Spleen (tissue), 7 donors: Measurements from ENCODE around the gene AMN.
A peak's percentile ranks its signal among the peaks of the same experiment; 100 is the strongest.

Experiments
- POLR2A ChIP-seq, 3 donors: fragments of 450-650 bp; IDR thresholded peaks; one replicate each; pipeline ENCODE4 v1.5.1; 2017; ENCODE audit warnings: antibody characterized with exemption in 3 of 3, mild to moderate bottlenecking in 1 of 3
- POLR2AphosphoS5 ChIP-seq, 3 donors: sonication (generic); formaldehyde crosslinking; IDR thresholded peaks; one replicate each; pipeline ENCODE4 v1.5.1; 2017; ENCODE audit warnings: antibody characterized with exemption in 3 of 3
- TF ChIP-seq, protein P1 (sequence below), 11 experiments: fragments of 200-600 bp in 7 of 11; fragments of 450-650 bp in 4 of 11; sonication (generic) in 4 of 11; IDR thresholded peaks in 8 of 11; conservative IDR thresholded peaks in 3 of 11; 1 replicate in 7 of 11; 2 replicates in 4 of 11; pipeline versions ENCODE4 v1.4.0 to v1.8.0; 2016 to 2021; ENCODE audit warnings: antibody characterized with exemption in 11 of 11, inconsistent platforms in 4 of 11, mild to moderate bottlenecking in 1 of 11
- donor health status: DM: no; HTN: no; CAD: no; lungs with moderate emphysema.
- donor health status: DM: no; HTN: no; CAD: no.
- donor health status: DM: no; HTN: no; CAD: no.

DNA sequence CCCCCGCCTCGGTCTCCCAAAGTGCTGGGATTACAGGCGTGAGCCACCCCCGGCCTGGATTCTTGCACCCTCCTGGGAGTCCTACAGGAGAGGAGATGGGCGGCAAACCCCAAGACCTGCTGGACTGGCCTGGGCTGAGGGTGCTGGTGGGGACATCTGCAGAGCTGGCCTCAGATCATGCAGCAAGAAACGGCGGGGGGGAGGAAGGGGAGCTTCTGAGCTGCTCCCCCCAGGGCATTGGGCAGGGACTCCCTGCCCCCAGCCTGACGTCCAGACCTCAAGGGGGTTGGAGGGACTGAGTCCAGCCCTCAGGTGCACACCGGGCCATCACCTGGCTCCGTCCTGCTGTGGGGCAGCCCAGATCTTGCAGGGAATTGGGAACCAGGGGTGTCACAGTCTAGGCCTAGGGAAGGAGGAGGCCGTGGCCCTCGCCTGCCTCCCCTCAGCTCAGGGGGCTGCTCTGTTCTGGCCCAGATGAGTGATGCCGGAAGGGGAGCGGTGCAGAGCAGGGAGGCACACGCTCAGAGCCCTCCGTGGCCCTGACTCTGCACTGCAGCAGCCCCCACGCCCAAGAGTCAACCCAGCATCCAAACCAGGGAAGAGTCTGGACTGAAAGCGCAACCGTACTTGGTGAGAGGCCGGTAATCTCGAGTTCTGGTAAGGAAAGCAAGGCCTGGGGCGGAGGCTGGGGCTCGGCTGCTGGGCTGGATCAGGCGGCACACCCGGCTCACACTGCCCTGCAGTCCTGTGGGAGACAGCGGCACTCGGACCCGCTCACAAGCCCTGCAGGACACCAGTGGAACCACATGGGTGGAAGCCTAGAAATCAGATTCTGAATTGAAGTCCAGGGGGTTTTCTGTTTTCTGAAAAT is 8.9 kb upstream of the AMN start:
- TF ChIP-seq, protein P1, sequence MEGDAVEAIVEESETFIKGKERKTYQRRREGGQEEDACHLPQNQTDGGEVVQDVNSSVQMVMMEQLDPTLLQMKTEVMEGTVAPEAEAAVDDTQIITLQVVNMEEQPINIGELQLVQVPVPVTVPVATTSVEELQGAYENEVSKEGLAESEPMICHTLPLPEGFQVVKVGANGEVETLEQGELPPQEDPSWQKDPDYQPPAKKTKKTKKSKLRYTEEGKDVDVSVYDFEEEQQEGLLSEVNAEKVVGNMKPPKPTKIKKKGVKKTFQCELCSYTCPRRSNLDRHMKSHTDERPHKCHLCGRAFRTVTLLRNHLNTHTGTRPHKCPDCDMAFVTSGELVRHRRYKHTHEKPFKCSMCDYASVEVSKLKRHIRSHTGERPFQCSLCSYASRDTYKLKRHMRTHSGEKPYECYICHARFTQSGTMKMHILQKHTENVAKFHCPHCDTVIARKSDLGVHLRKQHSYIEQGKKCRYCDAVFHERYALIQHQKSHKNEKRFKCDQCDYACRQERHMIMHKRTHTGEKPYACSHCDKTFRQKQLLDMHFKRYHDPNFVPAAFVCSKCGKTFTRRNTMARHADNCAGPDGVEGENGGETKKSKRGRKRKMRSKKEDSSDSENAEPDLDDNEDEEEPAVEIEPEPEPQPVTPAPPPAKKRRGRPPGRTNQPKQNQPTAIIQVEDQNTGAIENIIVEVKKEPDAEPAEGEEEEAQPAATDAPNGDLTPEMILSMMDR (IDR thresholded peaks at IDR 0.05 in 8 of 11, conservative IDR thresholded peaks at IDR 0.05 in 3 of 11): no peak
- TF ChIP-seq POLR2A (IDR thresholded peaks at IDR 0.05) (no peak), POLR2AphosphoS5 (IDR thresholded peaks at IDR 0.05) (peak in 2 of 3 donors; percentile 10 to 49)
